Measurements from ENCODE around the gene PDLIM7. TPM values are rescaled to one million over a fixed set of nuclear protein-coding genes. Genes with fewer than 3 reads are reported as not detected.

The PDLIM7 gene
- total RNA-seq, 4 donors from 2014 or later = 23.2 to 52.4 (median 34.8) TPM

DNA sequence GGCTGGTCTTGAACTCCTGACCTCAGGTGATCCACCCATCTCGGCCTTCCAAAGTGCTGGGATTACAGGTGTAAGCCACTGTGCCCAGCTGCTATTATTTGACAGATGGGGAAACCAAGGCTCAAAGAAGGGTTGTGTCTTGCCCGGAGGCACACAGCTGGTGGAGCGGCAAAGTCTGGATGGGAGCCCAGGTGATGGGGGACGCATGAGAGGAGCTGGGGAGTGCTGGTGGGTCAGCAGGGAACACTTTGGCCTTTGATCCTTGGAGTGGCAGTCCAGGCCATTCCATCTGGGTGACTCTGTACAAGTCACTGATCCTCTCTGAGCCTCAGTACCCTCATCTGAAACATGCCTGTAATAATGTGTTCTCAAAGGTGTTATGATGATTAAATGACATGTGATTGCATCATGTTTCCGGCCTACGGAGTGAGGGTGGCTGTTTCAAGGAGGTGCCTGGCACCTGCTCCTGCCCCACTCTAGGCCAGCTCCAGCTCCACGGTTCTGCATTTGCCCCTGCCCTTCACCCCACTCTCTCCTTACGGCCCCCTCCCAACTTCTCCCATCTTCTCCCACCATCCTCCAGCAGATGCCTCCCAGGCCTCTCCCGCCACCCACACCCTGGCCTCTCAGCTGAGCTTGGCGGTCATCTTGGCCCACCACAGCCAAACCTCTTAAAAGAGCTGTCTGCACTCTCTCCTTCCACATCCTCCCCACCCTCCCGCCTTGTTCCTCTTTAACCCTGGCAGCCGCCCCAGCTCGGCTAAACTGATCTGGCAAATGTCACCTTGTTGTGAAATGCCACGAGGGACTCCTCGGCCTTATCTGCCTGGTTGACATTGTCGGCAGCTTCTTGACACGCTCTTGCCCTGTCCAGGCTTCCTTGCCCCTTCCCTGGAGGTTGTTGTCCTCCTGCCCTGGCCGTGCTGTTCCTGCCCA, 18.4 kb downstream of the PDLIM7 start:
- Histone ChIP-seq H3K9me3 (no peaks in the 10 kb centered on the region), H3K27me3 (no peaks in the 10 kb centered on the region), H3K4me1 (peaks cover 20 to 35% of the 10 kb centered on the region in 2 donors), H3K27ac (peak overlapping the region; percentile 59 to 76 (median 68)), H3K4me3 (replicated peaks in 1 of 3) (no peak overlapping the region), H3K36me3 (no peaks in the 10 kb centered on the region)
- peak; percentile 82 to 85 for DNase-seq
- 21 to 23% methylated on average over 18 of the region's 18 CpGs for WGBS, 2 donors
- intact Hi-C loops (cut with DNase I) = no loop called here
- TF ChIP-seq POLR2A (IDR thresholded peaks at IDR 0.05) = no peak
- TF ChIP-seq, protein P1, sequence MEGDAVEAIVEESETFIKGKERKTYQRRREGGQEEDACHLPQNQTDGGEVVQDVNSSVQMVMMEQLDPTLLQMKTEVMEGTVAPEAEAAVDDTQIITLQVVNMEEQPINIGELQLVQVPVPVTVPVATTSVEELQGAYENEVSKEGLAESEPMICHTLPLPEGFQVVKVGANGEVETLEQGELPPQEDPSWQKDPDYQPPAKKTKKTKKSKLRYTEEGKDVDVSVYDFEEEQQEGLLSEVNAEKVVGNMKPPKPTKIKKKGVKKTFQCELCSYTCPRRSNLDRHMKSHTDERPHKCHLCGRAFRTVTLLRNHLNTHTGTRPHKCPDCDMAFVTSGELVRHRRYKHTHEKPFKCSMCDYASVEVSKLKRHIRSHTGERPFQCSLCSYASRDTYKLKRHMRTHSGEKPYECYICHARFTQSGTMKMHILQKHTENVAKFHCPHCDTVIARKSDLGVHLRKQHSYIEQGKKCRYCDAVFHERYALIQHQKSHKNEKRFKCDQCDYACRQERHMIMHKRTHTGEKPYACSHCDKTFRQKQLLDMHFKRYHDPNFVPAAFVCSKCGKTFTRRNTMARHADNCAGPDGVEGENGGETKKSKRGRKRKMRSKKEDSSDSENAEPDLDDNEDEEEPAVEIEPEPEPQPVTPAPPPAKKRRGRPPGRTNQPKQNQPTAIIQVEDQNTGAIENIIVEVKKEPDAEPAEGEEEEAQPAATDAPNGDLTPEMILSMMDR (IDR thresholded peaks at IDR 0.05) = no peak

DNA sequence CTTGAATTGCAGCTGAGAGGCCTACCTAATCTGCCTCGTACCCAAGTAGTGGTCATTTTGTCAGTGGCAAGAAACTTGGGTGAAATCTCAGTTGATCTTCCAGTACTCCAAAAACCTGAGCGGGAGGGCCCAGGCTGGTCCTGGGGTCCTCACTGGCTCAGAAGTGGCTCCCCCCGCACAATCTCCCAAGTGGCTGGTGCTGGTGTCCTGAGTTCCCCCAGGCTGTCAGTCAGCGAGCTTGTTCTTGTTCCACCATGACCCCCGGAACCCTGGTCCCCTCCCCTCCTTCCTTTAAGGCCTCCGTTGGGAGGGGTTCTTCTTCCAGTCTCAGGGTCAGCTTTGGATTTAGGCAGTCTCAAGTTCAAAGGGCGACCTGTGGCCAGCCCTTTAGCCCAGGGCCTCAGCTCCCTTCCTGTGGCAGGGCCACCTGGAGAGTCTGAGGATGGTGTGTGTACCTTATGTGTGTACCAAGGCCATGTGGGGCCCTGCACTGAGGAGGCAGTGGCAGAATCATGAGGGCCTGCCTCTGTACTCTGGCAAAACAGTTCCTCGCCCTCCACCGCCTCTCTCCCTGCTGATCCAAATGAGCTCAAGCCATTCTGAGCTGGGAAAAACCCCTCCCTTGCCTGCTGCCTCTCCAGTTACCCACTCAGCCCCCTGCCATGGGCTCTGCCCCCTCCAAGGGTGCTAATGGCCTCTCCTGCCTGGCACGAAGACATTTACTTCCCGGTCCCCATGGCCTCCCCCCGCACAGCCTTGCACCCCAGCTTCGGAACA, 19.5 kb downstream of the PDLIM7 start:
- Histone ChIP-seq H3K9me3 (no peaks in the 10 kb centered on the region), H3K27ac (peak overlapping the region in 2 of 3 donors; percentile 17 to 59), H3K27me3 (no peaks in the 10 kb centered on the region), H3K4me1 (peaks cover 20 to 35% of the 10 kb centered on the region in 2 donors), H3K4me3 (replicated peaks in 1 of 3) (no peak overlapping the region), H3K36me3 (no peaks in the 10 kb centered on the region)
- intact Hi-C loops (cut with DNase I) = no loop called here
- 90 to 94% methylated on average over 12 of the region's 13 CpGs for WGBS, 2 donors
- DNase-seq = peak in 1 of 2 donors; percentile 16
- no peak for TF ChIP-seq POLR2A (IDR thresholded peaks at IDR 0.05)
- TF ChIP-seq, protein P1 (IDR thresholded peaks at IDR 0.05) = no peak

DNA sequence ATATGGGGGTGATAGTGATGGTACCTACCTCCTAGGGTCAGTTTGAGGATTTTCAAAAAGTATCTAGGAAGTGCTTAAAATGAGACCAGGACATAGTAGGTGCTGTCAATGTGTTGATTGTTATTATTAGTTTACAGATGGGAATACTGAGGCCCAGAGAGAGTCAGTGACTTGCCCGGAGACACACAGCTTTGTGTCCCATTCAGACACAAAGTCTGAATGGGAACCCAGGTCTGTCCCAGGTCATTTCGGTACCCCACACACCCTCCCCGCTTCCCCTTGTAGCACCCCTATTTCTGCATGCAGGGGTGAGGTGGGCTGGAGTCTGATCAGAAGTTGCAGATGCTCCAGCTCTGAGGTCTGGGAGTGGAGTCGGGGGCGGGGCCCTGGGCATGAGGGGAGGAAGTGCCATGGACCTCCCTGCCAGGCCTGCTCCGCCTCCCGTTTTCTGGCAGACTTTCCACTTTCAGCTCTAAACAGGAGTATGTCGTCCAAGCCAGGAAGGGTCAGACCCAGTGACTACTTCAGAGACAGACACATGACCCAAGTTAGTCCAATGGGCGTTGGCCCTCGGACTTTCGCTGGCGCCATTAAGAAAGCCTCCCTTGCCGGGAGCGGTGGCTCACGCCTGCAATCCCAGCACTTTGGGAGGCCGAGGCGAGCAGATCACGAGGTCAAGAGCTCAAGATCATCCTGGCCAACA, 20.7 kb downstream of the PDLIM7 start:
- H3K27ac ChIP-seq = peak overlapping the region in 1 of 3 donors; percentile 17
- no peaks in the 10 kb centered on the region for H3K27me3 ChIP-seq
- H3K9me3 ChIP-seq = no peaks in the 10 kb centered on the region
- DNase-seq = peak; percentile 25 to 38
- no peaks in the 10 kb centered on the region for H3K36me3 ChIP-seq
- no peak overlapping the region for H3K4me3 ChIP-seq (replicated peaks in 1 of 3)
- 74 to 77% methylated on average over 16 to 18 of the region's 18 CpGs for WGBS, 2 donors
- intact Hi-C loops (cut with DNase I) = no loop called here
- TF ChIP-seq, protein P1 (IDR thresholded peaks at IDR 0.05) = no peak
- TF ChIP-seq POLR2A (IDR thresholded peaks at IDR 0.05) = no peak
- H3K4me1 ChIP-seq = peaks cover 30 to 44% of the 10 kb centered on the region in 2 donors

DNA sequence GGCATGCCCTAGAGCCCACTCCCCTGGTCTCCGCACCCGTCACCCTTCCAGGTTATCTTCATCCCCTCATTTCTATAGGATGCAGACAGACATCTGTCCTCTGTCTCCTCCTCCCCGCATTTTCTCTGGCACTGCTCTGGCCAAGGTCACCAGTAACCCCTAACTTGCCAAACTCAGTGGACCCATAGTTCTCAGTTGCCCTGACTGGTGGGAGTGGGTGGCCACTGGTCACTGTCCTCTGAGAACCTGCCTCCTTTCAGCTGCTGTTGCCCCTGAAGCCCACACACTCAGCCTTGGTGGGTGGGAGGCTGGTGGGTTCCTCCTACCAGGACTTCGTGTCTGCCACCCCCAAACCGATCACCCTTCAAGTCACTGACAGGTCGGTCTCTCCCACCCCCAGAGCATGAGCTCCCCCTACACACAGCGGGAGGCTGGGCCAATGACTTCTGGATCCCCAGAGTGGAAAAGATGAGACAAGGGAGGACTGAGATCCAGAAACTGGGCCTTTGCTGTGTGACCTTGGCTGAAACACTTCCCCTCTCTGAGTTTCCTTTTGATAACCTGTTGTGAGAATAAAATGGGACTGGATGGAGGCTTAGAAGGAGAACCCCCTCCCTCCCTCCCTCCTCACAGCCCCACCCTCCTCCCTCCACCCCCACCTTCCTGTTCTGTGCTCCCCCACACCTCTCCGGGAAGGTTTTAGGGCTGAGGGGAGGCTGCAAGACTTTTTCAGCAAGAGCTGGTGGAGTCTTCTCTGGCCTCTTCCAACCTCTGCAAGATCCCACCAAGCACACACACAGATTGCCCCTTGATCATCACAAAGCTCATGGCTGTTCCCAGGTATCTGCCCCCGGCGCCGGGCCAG, 21.6 kb downstream of the PDLIM7 start:
- peaks cover 32 to 49% of the 10 kb centered on the region in 2 donors for H3K4me1 ChIP-seq
- H3K4me3 ChIP-seq (replicated peaks in 1 of 3) = no peak overlapping the region
- no peak overlapping the region for H3K27ac ChIP-seq
- H3K9me3 ChIP-seq = no peaks in the 10 kb centered on the region
- H3K36me3 ChIP-seq = no peaks in the 10 kb centered on the region
- no peak for TF ChIP-seq POLR2A (IDR thresholded peaks at IDR 0.05)
- TF ChIP-seq, protein P1 (IDR thresholded peaks at IDR 0.05) = no peak
- H3K27me3 ChIP-seq = no peaks in the 10 kb centered on the region
- intact Hi-C loops (cut with DNase I) = no loop called here
- 70 to 82% methylated on average over 10 to 11 of the region's 11 CpGs for WGBS, 2 donors
- DNase-seq = no peak
